ENCODE data around the gene CHMP4B.

DNA sequence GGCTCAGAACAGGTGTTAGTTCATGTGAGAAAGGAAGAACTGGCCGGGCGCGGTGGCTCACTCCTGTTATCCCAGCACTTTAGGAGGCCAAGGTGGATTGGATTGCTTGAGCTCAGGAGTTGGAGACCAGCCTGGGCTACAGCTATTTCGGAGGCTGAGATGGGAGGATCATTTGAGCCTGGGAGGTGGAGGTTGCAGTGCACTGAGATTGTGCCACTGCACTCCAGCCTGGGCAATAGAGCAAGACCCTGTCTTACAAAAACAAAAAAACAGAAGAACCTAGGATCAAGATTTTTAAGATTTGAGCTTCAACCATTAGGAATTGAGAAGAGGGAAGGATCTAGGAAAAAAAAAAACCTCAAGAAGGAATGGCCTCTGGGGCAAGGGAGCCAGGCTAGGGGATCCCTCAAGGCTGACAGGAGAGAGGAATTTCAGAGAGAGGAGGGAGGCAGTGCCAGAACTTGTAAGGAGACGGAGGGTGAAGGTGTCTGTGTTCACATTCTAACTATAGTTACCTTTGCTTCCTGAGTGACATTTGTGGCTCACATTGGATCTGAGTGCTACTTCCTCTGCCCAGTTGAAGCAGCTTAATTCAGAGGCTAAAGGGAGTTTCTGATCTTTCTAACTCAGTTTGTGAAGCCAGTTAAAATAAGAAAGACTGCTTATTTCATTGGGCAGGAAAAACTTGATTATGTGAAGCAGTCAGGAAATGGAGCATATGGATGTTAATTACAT lies 26.1 kb downstream of the CHMP4B start:
- TF ChIP-seq GATA2 (CRISPR knock-in tag; IDR thresholded peaks at IDR 0.05) (no peak), POLR2AphosphoS5 (IDR thresholded peaks at IDR 0.05; ENCODE audit: low read depth, low read length) (no peak), JUND (IDR thresholded peaks at IDR 0.05) (no peak), CTCF (IDR thresholded peaks at IDR 0.05) (no peak), REST (IDR thresholded peaks at IDR 0.05; ENCODE audit: low read depth, low read length) (no peak), MEF2A (IDR thresholded peaks at IDR 0.05; ENCODE audit: borderline replicate concordance, low read depth) (no peak), RCOR1 (IDR thresholded peaks at IDR 0.05; ENCODE audit: low read length) (no peak), TAF1 (IDR thresholded peaks at IDR 0.05; ENCODE audit: borderline replicate concordance, low read depth, low read length) (no peak), EZH2phosphoT487 (IDR thresholded peaks at IDR 0.05; ENCODE audit: borderline replicate concordance, low read depth) (no peak), YY1 (IDR thresholded peaks at IDR 0.05; ENCODE audit: low read depth) (no peak), SMC3 (IDR thresholded peaks at IDR 0.05; ENCODE audit: low read depth, low read length) (no peak), FOXJ3 (CRISPR knock-in tag; IDR thresholded peaks at IDR 0.05) (no peak), FOXM1 (IDR thresholded peaks at IDR 0.05; ENCODE audit: low read depth) (no peak), CHD2 (IDR thresholded peaks at IDR 0.05; ENCODE audit: low read length, partially characterized antibody) (no peak)

Measured in SK-N-SH (cell line).